Measurements from ENCODE around the gene ST3GAL2.
"Not testable (repeated sequence)": the region's sequence is repeated elsewhere in the genome, so short reads cannot be mapped to it uniquely, and the experiment has no call there.

Gene ST3GAL2

DNA sequence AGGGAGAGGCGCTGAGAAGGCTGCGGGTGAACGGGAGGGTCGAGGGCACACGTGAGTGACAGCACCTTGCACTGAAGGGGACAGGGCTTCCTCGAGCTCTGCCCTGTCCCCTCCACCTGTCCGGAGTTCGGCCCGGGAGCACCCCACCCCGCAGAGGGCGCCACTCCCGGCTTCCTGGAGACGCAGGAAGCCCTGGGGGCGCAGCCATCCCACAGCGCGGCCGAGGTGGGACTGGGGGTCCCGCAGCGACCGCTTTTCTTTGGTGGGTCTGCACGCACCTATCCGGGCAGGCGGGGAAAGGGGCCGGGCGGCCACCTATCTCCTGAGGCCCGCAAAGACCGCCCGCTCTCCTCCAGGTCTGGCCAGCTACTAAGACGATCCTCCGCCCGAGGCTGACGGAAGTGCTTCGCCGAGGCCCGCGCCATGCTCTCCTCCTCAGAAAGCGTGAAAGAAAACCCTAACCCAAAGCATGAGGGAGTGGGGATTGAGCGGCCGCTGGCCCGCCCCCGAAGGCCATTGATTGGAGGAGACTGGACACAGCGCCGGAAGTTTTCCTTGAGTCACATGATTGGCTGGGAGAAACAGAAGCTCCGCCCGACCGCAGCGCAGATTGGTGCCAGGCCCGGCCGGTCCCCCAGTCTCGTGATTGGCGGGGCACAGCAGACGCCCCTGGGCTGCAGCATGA lies 57.8 kb downstream of the ST3GAL2 start:
- DNase-seq, result peak; percentile 88

DNA sequence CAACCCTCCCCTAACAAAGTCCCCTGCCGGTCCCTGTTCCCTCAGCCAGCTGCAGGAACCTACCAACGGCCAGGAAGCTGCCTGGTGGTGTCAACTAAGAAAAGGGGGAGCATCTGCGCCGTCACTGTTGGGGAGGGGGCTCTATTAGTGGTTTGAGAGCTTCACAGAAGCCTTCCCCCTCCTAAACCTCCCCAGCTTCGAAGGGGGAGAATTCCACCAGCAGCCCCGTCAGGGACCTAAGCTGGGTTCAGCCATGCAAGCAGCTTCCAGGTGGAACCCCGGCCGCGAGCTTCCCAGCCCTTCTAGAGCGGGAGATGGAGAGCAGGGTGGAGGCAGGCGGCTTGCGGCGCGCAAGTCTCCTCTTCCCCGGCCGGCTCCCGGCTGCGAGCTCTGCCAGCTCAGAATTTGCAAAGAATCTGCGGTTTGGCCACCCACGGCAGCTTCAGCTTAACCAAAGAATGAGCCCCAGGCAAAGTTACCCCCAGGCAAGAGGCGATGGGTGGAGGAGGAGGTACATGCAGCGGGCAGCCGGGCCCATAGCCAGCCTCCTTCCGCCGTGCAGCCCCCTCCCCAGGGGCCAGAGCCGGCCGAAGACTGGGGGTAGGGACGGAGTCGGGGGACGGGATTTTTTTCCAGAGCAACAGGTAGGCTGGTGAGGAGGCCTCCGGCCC lies 58.5 kb downstream of the ST3GAL2 start:
- DNase-seq, result peak; percentile 13

DNA sequence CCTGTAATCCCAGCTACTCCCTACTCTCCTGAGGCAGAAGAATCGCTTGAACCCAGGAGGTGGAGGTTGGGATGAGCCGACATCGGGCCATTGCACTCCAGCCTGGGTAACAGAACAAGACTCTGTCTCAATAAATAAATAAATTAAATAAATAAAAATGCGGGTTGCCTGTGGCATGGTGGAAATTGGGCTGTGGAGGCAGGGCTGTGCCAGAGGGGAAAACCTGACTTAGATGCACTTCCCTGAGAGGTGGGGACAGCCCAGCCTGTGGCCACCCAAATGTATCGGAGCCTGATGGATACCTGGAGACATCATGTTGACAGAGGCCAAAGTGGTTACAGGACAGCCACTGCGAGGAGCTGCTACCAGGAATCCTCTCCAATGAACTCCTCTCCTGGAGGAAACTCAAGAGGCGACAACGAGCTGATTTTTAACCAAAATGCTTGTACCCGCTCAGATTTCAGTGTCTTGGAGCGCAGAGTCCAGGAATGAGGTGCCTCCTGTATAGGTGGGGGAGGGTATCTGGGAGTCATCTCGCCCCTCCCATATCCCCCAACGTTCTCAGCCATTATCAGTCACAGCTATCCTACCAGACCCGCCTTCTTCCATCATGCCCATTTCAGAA lies 59.9 kb downstream of the ST3GAL2 start:
- no peak for DNase-seq

DNA sequence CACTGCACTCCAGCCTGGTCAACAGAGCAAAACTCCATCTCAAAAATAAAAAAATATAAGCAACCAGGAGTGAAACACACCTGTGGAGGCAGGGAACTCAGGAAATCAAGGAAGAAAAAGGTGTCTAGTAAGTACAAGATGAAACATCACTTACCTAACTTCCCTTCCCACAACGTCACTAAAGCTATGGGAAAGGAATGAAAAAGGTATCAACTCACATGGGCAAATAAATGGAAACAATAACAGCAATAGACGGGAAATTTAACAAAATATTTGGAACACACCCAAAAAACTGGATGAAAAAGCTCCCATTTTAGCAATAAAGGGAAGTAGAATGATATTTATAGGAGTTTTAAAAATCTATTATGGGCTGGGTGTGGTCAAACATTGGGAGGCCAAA lies 61.1 kb downstream of the ST3GAL2 start:
- no peak for DNase-seq

DNA sequence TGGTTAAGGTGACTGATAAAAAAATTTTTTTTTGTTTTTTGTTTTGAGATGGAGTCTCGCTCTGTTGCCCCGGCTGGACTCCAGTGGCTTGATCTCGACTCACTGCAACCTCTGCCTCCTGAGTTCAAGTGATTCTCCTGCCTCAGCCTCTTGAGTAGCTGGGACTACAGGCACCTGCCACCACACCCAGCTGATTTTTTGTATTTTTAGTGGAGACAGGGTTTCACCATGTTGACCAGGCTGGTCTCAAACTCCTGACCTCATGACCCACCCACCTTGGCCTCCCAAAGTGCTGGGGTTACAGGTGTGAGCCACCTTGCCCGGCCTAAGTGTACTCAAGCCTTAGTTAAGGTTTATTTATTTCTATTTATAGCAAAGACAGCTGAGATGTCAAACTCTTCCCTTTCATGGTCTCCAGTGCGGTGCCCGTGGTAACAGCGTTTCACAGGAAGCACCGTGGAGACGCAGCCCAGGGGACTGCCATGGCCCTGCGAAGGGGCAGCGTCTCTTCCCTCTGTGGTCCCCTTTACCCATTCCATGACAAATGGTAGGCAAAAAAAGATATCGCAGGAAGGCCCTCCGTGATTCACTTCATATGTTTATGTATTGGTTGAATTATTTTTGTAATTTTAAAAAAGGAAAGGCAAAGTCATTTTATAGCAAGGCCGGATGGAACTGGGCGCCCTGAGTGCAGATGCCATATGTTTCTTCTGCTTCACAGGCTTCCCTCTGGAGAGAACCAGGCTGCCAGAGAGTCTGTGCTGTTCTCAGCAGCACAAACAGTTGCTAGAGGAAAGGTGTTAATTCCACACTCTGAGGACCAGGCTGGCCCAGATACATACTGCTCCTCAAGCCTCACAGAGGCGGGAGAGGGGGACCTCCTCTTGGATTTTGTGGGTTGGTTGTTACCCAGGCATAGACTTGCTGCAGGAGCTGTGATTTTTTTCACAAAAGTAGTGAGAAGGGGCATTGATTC lies 63.0 kb downstream of the ST3GAL2 start:
- no peak for DNase-seq

DNA sequence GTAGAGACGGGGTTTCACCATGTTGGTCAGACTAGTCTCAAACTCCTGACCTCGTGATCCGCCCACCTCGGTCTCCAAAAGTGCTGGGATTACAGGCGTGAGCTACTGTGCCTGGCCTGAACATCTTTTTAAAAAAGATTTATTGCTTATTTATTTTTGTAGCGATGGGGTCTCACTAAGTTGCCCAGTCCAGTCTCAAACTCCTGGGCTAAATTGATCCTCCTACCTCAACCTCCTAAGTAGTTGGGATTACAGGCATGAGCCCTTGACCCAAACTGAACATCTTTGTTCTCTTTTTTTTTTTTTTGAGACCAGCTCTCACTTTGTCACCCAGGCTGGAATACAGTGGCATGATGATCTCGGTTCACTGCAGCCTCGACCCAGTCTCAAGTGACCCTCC lies 64.7 kb downstream of the ST3GAL2 start:
- no peak for DNase-seq

DNA sequence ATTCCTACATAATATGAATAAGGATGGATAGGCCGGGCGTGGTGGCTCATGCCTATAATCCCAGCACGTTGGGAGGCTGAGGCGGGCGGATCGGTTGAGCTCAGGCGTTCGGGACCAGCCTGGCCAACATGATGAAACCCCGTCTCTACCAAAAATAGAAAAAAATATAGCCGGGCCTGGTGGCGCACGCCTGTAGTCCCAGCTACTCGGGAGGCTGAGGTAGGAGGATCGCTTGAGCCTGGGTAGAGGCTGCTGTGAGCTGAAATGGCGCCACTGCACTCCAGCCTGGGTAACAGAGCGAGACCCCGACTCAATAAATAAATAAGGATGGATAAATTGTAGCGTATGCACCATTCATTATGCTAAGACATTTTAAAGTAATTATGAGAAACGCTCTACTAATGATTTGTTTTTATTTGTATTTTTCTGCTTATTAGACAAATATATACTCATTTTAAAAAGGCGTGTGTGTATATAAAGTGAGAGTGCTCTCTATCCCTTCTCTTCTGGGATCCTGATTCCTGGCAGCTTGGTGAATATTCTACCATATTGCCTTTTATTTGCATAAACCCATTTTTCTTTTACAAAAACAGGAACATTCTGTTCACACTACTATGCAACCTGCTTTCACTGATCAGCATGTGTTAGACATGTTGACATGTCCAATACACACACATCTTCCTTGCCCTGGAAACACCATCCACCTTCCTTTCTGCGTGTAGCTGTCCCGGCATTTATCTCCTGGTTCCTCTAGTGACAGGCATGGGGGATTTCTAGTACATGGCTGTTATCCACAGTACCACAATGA lies 65.8 kb downstream of the ST3GAL2 start:
- no peak for DNase-seq

DNA sequence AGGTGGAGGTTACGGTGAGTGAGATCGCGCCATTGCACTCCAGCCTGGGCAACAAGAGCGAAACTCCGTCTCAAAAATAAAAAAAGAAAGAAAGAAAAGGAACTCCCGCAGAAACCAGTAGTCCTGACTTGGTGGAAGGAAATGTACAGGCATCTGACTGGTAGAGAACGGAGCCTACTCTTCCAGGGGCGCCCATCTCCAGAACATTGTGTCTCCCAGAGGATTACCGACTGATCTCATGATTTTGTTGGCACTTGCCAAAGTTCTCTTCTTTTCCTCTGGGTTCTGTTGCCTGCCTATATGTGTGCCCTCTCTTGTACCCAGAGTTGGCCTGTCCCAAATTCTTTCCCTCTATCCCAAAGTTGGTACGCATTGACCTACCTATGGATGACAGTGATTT lies 68.0 kb downstream of the ST3GAL2 start:
- DNase-seq, result no peak

DNA sequence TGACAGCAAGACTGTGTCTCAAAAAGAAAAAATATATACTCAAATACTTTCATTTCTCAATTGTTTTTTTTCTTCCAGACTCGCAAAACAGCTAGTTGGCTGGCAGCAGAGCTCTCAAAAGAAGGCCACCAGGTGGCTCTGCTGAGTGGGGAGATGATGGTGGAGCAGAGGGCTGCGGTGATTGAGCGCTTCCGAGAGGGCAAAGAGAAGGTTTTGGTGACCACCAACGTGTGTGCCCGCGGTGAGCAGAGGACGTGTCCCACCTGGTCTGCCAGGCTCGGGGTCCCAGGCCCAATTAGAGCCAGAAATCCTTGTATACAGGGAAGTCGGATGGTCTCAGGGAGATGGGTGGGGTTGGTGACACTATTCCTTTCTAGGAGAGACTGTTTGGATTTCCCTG lies 68.8 kb downstream of the ST3GAL2 start:
- not testable (repeated sequence) for DNase-seq

DNA sequence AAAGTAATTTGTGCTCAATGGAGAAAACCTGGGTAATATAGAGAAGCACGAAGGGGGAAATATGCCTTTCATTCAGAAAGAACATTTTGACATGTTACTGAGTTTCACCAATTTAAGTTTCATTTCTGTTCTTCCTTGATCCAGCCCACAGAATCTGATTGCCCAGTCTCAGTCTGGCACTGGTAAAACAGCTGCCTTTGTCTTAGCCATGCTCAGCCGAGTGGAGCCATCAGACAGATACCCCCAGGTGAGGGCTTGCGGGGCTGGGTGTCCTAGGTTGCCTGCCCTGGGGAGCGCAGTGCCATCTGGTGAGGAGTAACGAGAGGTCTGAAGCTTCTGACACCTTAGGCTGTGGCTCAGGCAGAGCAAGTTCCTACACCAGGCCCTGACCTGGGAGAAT lies 74.5 kb downstream of the ST3GAL2 start:
- DNase-seq, result no peak

DNA sequence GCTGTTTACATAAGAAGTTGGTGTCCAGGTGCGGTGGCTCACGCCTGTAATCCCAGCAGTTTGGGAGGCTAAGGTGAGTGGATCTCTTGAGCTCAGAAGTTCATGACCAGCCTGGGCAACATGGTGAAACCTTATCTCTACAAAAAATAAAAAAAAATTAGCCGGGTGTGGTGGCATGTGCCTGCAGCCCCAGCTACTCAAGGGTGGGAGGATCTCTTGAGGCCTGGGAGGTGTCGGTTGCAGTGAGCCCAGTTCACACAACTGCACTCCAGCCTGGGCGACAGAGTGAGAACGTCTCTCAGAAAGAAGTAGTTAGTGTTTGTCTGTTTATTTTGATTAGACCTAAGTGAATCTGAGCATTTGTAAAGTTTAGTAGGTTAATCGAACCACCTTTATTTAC lies 79.3 kb downstream of the ST3GAL2 start:
- DNase-seq, result no peak

DNA sequence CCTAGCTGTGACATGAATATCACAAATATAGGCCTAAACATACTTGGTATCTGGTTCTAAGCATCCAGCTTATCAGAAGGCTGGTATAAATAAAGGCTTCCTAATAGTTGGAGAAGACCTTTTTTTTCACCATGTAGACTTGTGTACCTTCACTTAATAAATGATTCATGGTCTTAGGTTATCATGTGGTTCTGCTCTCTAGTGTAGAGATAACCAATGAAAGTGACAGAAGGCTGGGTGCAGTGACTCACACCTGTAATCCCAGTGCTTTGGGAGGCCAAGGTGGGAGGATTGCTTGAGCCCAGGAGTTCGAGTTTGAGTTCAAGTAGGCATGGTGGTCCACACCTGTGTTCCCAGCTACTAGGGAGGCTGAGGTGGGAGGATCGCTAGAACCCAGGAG lies 89.1 kb downstream of the ST3GAL2 start:
- DNase-seq, result no peak

DNA sequence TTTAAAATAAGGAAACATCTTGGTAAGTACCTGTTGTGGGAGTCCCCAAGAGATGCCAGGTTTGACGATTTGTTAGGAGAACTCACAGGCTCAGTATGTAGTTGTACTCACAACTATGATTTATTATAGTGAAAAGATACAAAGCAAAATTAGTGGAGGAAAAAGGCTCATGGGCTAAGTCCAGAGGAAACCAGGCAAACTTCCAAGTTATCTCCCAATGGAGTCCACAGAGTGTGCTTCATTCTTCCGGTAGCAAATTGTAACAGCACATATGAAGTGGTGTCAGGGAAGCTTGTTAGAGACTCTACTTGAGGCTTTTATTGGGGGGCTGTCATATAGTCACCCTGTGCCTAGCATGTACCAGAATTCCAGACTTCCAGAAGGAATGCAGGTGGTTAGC lies 89.9 kb downstream of the ST3GAL2 start:
- no peak for DNase-seq

DNA sequence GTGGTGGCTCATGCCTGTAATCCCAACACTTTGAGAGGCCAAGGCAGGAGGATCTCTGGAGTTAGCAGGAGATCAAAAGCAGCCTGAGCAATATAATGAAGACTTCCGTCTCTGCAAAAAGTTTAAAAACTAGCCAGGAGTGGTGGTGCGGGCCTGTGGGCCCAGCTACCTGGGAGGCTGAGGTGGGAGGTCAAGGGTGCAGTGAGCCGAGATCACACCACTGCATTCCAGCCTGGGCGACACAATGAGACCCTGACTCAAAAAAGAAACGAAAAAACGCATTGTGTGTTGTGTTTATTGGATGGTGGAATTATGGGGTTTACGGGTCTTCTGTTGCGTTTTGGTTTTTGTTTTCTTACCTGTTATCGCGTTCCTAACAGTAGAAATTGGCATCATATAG lies 93.1 kb downstream of the ST3GAL2 start:
- DNase-seq, result no peak

DNA sequence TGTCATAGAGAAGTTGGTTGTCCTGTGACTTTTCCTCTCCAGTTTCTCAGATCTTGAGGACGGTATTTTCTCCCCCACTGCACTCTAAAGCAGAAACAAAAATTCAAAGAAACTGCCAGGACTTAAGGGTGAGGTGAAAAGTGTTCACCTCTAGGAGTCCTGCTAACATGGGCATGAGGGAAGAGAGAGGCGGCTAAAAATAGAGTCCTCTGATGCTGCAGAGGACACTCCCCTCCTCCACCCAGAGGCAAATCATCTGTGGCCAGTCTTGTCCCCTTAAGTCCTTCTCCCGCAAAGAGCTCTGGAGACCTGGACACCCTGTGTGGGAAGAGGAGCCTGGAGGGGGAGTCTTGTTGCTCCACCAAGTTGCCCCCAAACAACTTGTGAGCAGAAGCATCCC lies 96.9 kb downstream of the ST3GAL2 start:
- no peak for DNase-seq

DNA sequence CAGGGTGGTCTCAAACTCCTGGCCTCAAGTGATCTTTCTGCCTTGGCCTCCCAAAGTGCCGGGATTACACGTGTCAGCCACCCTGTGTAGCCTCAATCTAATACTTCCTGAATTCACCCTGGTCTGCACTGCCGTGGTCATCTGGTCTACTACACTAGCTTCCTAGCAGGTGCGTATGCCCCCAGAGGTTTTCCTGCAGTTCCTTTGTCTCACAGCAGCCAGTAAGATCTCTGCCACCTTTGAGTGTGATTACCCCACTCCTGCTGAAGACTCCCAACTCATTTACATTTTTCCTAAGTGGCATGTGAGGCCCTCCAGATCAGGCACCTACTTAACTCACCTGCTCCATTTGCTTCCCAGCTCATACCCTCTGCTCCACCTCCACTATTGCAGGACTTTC lies 97.3 kb downstream of the ST3GAL2 start:
- DNase-seq, result no peak

DNA sequence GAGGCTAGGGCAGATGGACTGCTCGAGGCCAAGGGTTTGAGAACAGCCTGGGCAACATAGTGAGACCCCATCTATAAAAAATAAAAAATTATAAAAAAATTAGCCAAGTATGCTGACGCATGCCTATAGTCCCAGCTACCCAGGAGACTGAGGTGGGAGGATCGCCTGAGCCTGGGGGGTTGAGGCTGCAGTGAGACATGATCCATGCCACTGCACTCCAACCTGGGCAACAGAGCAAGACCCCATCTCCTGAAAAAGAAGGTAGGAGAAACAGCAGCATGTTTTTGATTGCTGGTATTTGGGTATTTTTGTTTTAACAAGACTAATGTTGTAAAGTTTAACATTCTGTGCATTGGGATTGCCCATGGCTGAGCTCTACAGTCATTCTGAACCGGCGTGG lies 101.1 kb downstream of the ST3GAL2 start:
- no peak for DNase-seq

DNA sequence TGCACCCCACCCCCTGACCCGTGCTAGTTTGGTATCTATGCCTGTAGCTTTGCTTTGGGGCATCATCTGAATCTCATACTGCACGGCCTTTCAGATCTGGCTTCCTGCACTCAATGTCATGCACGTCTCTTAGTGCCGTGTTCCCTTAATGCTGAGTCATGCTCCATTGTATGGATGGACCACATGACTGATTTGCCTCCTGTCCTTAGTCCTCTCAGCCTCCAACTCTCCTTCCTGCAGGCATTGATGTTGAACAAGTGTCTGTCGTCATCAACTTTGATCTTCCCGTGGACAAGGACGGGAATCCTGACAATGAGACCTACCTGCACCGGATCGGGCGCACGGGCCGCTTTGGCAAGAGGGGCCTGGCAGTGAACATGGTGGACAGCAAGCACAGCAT lies 106.2 kb downstream of the ST3GAL2 start:
- DNase-seq, result not testable (repeated sequence)

DNA sequence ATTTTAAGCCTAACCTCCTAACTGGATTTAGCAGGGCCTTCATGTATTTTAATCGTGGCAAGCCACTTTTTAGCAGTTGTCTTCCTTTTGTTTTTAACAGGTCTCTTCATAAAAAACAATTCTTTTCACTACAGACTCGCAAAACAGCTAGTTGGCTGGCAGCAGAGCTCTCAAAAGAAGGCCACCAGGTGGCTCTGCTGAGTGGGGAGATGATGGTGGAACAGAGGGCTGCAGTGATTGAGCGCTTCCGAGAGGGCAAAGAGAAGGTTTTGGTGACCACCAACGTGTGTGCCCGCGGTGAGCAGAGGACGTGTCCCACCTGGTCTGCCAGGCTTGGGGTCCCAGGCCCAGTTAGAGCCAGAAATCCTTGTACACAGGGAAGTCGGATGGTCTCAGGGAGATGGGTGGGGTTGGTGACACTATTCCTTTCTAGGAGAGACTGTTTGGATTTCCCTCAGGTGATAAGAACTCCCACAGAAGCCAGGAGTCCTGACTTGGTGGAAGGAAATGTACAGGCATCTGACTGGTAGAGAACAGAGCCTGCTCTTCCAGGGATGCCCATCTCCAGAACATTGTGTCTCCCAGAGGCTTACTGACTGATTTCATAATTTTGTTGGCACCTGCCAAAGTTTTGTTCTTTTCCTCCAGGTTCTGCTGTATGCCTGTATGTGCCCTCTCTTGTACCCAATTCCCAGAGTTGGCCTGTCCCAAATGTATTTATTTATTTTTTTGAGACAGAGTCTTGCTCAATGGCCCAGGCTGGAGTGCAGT lies 107.1 kb downstream of the ST3GAL2 start:
- no peak for DNase-seq

DNA sequence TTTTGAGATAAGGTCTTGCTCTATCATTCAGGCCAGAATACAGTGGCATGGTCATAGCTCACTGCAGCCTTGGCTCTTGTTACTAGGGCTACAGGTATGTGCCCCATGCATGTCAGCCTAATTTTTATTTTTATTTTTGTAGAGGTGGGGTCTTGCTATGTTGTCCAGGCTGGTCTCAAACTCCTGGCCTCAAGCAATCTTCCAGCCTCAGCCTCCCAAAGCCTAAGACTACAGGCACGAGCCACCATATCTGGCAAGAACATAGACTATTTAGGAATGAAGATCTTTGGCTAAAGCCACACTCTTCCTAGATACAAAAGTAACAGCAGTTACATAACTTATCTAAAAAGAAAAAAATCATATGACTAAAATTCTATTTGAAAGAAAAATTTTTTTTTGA lies 107.8 kb downstream of the ST3GAL2 start:
- DNase-seq, result no peak

Measured in DMS79 treated with DMSO at 0.1 percent for 48 hours (cell line).